ENCODE data around the gene ARRDC5.
"Not testable (repeated sequence)": the region's sequence is repeated elsewhere in the genome, so short reads cannot be mapped to it uniquely, and the experiment has no call there.

ARRDC5 gene

GRCh38 chr19:4868286-4868834 lies 34.3 kb downstream of the ARRDC5 start:
- DNase-seq (ENCODE audit: low read depth, low spot score): no peak

- DNase-seq (ENCODE audit: low read depth, low spot score): no peak
Measured at GRCh38 chr19:4867534-4868285, 35.0 kb downstream of the ARRDC5 start, which contains the start of gene PLIN3. PLIN3 (minus strand) TSS chr19:4867667; CDS start chr19:4861394, 6,273 bp downstream.

DNA sequence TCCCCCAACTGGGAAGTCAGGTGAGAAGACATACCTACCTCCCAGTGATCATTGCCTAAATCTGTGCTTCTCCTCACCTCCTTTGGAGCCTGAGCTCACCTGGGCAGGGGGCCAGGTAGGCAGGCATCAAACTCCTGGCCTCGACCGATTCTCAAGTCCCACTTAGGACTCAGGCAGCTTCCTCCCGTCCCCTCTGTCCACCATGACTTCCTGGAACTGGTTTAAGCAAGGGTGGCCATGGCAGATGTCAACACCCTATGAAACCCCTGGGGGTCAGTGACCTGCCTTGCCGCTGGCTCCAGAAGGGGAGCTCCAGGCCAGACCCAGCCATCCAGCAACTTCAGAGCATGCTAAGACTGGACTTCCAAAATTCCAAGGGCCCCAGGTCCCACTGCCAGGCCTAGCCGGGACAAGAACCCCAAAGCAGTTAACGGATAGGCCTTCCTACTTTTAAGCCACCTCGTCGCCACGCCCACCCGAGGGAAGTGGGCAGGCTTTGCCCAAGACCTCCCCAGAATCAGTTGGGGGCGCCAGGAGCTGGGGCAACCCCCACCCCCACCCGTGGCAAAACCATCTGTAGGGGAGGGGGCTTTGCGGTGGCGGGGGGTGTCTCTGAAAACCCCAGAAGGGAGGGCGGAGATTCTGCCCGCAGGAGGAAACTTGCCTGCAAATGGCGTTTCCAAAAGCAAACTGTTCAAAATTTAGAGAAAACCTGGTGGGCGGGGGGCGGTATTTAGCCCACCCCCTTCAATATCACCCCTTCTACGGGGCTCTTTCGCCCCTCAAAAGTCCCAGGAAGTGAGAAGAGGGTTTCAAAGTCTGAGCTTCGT lies 35.9 kb downstream of the ARRDC5 start:
- DNase-seq (ENCODE audit: low read depth, low spot score): no peak

DNA sequence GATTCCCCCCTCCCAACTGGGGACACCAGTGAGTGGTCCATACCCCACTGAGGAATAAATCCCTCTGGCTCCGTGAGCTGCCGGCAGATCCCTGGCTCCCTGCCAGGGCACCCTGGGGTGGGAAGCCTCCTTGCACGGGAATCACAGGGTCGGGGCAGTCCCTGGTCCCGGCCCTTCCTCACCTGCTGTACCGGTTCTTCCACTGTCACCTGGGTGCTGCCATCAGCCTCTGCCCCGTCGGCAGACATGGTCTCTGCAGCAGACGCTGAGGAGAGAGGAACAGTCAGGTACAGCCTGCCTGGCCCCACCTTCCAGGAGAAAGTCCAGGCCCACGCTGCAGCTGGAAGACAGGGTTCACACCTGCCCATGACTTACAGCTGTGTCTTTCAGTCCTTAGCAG lies 41.5 kb downstream of the ARRDC5 start:
- DNase-seq (ENCODE audit: low read depth, low spot score): no peak

DNA sequence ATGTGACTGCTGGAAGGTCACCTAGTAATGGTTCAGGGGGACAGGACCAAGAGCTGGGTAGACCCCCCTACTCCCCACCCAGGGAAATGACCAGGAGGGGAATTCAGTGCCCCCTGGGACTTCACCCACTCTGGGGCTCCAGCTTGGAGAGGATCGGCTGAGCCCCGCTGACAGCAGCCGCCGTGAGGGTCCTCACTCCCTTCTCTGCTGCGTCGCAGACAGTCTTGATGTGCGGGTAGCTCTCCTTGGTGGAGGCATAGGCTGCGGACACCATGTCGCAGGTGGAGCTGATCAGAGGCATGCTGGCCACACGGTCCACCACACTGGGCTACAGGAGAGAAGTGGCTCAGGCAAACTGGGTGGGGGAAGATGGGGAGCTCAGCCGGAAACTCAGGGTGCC lies 43.0 kb downstream of the ARRDC5 start:
- no peak for DNase-seq (ENCODE audit: low read depth, low spot score)

DNA sequence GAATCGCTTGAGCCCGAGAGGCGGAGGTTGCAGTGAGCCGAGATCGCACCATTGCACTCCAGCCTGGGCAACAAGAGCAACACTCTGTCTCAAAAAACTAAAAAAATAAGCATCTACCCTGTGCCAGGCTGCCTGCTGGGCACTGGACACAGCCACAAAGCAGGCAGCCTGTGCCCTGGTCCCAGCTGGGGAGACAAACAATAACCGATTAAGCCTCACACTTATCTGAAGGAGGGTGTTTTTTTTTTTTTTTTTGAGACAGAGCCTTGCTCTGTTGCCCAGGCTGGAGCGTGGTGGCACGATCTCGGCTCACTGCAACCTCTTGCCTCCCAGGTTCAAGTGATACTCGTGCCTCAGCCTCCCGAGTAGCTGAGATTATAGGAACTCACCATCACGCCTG lies 46.2 kb downstream of the ARRDC5 start:
- DNase-seq (ENCODE audit: low read depth, low spot score): not testable (repeated sequence)

DNA sequence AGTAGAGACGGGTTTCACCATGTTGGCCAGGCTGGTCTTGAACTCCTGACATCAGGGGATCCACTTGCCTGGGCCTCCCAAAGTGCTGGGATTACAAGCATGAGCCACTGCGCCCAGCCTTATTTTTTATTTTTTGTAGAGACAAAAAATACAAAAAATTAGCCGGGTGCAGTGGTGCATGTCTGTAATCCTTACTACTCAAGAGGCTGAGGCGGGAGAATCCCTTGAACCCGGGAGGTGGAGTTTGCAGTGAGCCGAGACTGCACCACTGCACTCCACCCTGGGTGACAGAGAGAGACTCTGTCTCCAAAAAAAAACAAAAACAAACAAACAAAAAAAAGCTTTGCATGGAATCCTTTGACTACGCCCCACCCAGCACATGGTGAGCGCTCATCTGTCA lies 49.2 kb downstream of the ARRDC5 start:
- DNase-seq (ENCODE audit: low read depth, low spot score): not testable (repeated sequence)

GRCh38 chr19:4852484-4852883 lies 50.2 kb downstream of the ARRDC5 start:
- DNase-seq (ENCODE audit: low read depth, low spot score): no peak

- peak; percentile 47 for DNase-seq (ENCODE audit: low read depth, low spot score)
Measured at GRCh38 chr19:4851551-4852290, 51.0 kb downstream of the ARRDC5 start.

- DNase-seq (ENCODE audit: low read depth, low spot score): no peak
Measured at GRCh38 chr19:4849019-4849418, 53.7 kb downstream of the ARRDC5 start.

DNA sequence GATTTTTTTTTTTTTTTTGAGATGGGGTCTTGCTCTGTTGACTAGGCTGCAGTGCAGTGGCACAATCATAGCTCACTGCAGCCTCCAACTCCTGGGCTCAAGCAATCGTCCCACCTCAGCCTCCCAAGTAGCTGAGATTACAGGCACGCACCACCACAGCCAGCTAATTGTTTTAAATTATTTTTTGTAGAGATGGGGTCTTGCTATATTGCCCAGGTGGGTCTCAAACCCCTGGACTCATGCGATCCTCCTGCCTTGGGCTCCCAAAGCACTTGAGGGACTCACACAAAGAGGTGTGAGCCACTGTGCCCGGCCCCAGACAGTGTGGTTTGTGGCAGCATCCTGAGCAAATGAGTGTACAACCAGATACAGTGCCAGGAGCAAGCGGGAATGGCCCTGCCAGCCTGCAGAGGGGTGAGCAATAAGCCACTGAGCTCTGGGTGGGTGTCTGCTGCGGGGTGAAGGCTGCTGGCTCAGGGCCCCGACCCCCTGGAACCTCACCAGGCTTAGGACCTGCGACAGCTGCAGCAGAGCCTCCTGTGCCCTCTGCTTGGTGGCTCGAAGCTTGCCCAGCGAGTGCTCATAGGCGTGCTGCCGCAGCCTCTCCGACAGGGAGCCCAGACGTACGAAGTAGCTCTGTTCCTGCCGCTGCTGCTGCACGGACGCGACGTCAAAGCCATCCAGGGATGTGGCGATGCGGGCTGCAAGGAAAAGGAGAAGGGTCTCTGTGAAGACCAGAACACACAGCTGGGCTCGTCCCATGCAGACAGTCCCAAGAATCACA lies 55.3 kb downstream of the ARRDC5 start:
- no peak for DNase-seq (ENCODE audit: low read depth, low spot score)

DNA sequence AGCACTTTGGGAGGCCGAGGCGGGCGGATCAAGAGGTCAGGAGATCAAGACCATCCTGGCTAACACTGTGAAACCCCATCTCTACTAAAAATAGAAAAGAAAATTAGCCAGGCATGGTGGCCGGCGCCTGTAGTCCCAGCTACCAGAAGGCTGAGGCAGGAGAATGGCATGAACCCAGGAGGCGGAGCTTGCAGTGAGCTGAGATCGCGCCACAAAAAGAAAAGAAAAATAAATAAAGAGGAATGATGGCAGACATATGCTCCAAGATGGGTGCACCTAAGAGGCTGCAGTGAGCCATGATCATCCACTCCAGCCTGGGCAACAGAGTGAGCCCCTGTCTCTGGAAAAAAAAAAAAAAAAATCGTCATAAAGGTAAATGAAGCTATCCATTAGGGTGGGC lies 56.7 kb downstream of the ARRDC5 start:
- DNase-seq (ENCODE audit: low read depth, low spot score): not testable (repeated sequence)

- DNase-seq (ENCODE audit: low read depth, low spot score): no peak
Measured at GRCh38 chr19:4844348-4845179, 58.1 kb downstream of the ARRDC5 start.

DNA sequence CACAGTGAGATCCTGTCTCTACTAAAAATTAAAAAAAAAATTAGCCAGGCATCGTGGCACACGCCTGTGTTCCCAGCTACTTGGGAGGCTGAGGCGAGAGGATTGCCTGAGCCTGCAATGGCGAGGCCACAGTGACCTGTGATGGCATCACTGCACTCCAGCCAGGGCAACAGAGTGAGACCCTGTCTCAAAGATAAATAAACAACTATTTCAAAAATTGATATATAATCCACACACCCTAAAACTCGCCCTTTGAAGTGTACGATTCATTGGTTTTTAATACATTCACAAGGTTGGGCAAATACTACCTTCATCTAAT lies 59.1 kb downstream of the ARRDC5 start:
- DNase-seq (ENCODE audit: low read depth, low spot score): no peak

Data from iPS DF 19.7 (cell line).